ENCODE measurements around the gene SLC7A5.
"Not testable (repeated sequence)": the region's sequence is repeated elsewhere in the genome, so short reads cannot be mapped to it uniquely, and the experiment has no call there.

SLC7A5 gene

GRCh38 chr16:87862597-87863326, 6.5 kb downstream of the SLC7A5 start:
- not testable (repeated sequence) for H3K27me3 Mint-ChIP-seq, H3K9me3 Mint-ChIP-seq, H3K4me3 Mint-ChIP-seq, DNase-seq
- Mint-ChIP-seq H3K27ac (peak overlapping the region; percentile 76), H3K36me3 (peaks cover 42% of the 10 kb centered on the region), H3K4me1 (peaks cover 79% of the 10 kb centered on the region)
- CTCF ChIA-PET, result interaction anchor here (14.6 kb wide), 1 partner anchor 14 kb away, joined by 254 read pairs; no protein-coding TSS in a partner anchor

DNA sequence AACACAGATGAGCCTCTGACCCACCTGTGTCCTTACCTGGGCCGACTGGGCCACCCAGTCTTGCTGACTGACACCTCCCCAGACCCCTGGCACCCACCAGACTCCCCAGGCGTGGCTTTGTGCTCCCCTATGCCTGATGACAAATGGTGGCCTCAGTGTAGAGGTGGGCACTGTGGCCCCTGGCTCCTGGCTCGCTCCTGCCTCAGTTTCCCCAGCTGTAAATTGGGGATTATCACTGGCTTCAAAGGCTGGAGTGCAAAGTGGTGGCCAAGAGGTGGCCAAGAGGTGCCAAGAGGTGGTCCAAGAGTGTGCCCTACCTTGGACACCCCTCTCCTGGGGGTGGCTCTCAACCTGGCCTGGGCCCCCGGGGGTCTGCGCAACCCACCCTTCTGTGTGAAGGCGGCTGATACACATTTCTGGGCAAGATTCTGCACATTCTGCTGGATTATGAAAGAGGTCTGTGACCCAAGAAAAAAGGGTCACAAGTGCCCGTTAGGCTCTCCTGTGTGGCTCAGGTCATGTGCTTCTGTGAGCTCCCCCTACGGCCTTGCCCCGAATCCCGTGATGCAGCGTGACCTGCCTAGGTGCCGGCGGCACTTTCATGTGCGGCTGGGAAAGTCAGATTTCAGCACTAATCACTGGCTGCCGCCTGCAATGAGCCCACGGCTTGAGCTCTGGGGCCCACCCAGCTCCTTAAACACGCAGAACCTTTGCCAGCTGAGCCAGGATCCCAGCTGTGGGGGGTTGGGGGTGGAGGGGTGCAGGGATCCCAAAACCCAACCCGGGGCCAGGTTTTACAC, 7.8 kb downstream of the SLC7A5 start:
- CTCF ChIA-PET, result interaction anchor here (1.5 kb wide), 1 partner anchor 11 kb away, joined by 9 read pairs; no protein-coding TSS in a partner anchor
- H3K4me1 Mint-ChIP-seq, result peaks cover 79% of the 10 kb centered on the region
- not testable (repeated sequence) for DNase-seq, H3K27me3 Mint-ChIP-seq, H3K9me3 Mint-ChIP-seq, H3K27ac Mint-ChIP-seq, H3K4me3 Mint-ChIP-seq
- H3K36me3 Mint-ChIP-seq, result peaks cover 44% of the 10 kb centered on the region

GRCh38 chr16:87860553-87861299, 8.6 kb downstream of the SLC7A5 start:
- H3K27ac Mint-ChIP-seq, result peak overlapping the region; percentile 64
- CTCF ChIA-PET, result interaction anchor here (1.5 kb wide), 1 partner anchor 11 kb away, joined by 9 read pairs; no protein-coding TSS in a partner anchor
- H3K4me1 Mint-ChIP-seq, result peaks cover 77% of the 10 kb centered on the region
- no peak for DNase-seq
- H3K27me3 Mint-ChIP-seq, result no peaks in the 10 kb centered on the region
- H3K36me3 Mint-ChIP-seq, result peaks cover 42% of the 10 kb centered on the region
- H3K9me3 Mint-ChIP-seq, result no peaks in the 10 kb centered on the region
- H3K4me3 Mint-ChIP-seq, result no peak overlapping the region

DNA sequence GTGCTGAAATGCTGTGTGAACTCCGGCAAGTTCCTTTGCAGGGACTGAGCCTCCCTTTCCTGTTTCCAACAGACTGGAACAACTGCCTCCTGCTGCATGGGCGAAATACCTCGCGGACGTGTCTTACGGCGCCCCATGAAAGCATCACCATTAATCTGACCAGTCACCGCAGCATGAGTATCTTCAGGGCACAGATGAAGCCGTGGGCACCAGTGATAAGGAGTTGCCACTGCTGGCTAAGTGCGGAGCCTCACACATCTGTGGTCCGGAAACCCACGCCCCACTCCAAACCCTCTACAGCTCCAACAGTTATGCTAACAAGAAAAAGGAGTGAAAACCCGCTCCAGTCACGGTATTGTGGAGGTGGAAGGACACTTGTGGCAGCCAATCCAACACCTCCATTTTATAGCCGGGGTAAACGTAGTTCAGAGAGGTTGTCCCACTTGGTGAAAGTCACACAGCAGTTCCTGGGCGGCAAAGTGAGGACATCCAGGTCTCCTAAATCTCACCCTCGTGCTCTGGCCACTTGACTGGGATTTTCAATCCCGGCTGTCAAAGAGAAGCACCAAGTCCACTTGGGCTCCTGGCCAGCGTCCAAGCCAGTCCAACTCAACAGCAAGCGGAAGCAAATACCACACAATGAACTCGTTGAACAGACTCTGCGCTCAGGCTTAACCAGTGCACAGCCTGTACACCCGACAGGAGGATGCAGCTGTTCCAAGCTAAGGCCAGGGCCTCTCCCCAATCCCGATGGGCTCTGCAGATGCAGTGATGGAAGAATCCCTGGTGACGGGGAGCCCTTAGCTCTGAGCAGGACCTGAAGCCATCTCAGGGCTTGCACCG, 10.9 kb downstream of the SLC7A5 start:
- DNase-seq, H3K27me3 Mint-ChIP-seq, H3K9me3 Mint-ChIP-seq, H3K4me3 Mint-ChIP-seq: not testable (repeated sequence)
- Mint-ChIP-seq H3K36me3 (peaks cover 30% of the 10 kb centered on the region), H3K4me1 (peaks cover 80% of the 10 kb centered on the region), H3K27ac (peak overlapping the region; percentile 76)
- CTCF ChIA-PET, result interaction anchor here (1.7 kb wide), 1 partner anchor 80 kb away, joined by 5 read pairs; no protein-coding TSS in a partner anchor

- Mint-ChIP-seq H3K4me1 (peaks cover 80% of the 10 kb centered on the region), H3K4me3 (no peak overlapping the region), H3K36me3 (peaks cover 35% of the 10 kb centered on the region), H3K9me3 (no peaks in the 10 kb centered on the region), H3K27me3 (no peaks in the 10 kb centered on the region), H3K27ac (peak overlapping the region; percentile 91)
- CTCF ChIA-PET, result interaction anchor here (1.1 to 2.0 kb wide), 3 partner anchors 9 to 78 kb away, joined by 4 to 7 read pairs (median 7); no protein-coding TSS in a partner anchor
- DNase-seq, result no peak
These were observed 12.5 kb downstream of the SLC7A5 start for GRCh38 chr16:87856791-87857228.

DNA sequence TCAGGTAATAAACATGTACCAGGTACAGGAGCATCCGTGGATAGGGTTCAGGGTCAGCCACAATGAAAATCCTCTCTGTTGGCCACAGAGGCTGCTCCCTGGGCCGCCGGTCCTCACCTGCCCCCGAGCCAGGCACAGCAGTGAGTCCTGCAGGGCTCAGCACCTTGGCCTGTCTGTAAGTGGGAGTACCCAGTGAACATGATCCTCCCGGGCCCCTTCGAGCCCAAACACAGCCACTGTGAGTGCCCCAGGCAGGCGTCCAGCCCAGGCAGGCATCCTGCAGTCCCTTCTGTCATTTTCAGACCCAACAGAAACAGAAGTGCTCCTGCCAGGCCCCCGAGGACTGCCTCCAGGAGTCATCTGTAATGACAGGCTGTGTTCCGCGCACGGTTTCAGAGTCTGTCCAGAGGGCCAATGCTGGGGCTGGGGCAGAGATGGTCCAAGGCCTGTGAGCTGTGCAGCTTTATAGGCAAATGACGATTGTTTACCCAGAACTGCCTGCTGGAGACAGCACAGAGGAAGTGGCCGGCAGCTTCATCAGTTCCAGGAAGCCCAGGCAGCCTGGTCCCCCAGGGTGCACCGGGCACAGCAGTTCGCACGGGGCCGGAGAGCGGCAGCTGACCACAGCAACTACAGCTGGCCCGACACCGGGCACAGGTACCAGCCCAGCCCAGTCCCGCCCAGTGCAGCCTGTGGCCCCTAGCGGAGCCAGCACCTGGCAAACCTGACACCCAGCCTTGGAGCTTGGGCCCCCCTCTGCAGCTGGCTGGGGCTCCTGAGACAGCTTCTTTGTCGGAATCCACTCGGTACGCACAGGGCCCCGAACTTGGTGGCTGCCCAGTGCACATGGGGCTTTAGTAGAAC, 13.2 kb downstream of the SLC7A5 start:
- H3K27ac Mint-ChIP-seq, result peak overlapping the region; percentile 91
- H3K4me3 Mint-ChIP-seq, result peak overlapping the region; percentile 37
- CTCF ChIA-PET, result interaction anchor here (1.1 to 2.0 kb wide), 3 partner anchors 9 to 77 kb away, joined by 4 to 7 read pairs (median 5); no protein-coding TSS in a partner anchor
- peaks cover 34% of the 10 kb centered on the region for H3K36me3 Mint-ChIP-seq
- peak; percentile 51 for DNase-seq
- no peaks in the 10 kb centered on the region for H3K27me3 Mint-ChIP-seq
- peaks cover 77% of the 10 kb centered on the region for H3K4me1 Mint-ChIP-seq
- no peaks in the 10 kb centered on the region for H3K9me3 Mint-ChIP-seq

- H3K36me3 Mint-ChIP-seq, result peaks cover 36% of the 10 kb centered on the region
- no peak for DNase-seq
- H3K27ac Mint-ChIP-seq, result peak overlapping the region; percentile 91
- no peak overlapping the region for H3K4me3 Mint-ChIP-seq
- no peaks in the 10 kb centered on the region for H3K9me3 Mint-ChIP-seq
- H3K4me1 Mint-ChIP-seq, result peaks cover 69% of the 10 kb centered on the region
- CTCF ChIA-PET, result interaction anchor here (0.6 to 2.0 kb wide), 4 partner anchors 10 to 16 kb away, joined by 3 to 7 read pairs (median 4); no protein-coding TSS in a partner anchor
- H3K27me3 Mint-ChIP-seq, result no peaks in the 10 kb centered on the region
These were observed 14.2 kb downstream of the SLC7A5 start for GRCh38 chr16:87854907-87855683.

DNA sequence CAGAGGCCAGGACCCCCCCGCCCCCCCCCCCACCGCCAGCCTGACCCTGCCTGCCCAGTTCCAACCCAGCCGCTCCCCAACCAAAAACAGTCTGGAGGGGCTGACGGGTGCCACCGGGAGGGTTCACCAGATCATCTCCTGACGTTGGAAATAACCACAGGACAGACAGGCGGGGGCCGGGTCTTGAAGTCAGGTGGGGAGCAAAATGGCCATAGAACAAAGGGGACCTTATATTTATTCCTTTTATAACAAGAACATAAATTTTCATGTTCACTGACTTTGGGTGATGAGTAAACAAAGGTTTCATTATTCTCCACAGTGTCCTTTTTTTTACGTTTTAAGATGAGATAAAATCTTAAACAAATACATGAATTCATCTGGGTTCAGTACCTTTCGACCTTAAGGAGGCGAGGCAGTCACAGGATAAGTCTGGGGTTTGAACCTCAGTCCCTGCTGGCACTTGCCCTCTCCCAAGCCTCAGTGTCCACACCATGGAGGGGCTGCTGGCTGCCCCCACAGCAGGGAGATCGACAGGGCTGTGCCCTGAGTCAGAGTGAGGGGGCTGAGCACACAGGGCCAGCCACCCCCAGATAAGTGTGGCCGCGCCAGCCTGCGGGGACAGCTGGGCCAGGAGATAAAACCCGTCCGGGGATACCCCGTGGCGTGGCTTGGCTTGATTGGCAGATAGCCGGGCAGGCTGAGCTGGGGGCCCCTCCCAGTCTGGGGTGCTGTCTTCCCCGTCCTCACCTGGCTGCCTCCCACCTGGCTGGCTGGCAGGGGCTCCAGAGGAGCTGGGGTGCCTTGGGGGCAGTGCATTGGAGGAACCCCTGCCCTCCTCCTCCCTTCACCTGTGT, 15.0 kb downstream of the SLC7A5 start:
- no peaks in the 10 kb centered on the region for H3K27me3 Mint-ChIP-seq
- peaks cover 41% of the 10 kb centered on the region for H3K36me3 Mint-ChIP-seq
- CTCF ChIA-PET, result interaction anchor here (0.6 to 9.8 kb wide), 4 partner anchors 12 to 74 kb away, joined by 3 to 254 read pairs (median 42); partner anchors contain the start of gene SLC7A5
- H3K27ac Mint-ChIP-seq, result peak overlapping the region; percentile 91
- DNase-seq, result no peak
- H3K4me3 Mint-ChIP-seq, result peak overlapping the region; percentile 27
- peaks cover 65% of the 10 kb centered on the region for H3K4me1 Mint-ChIP-seq
- H3K9me3 Mint-ChIP-seq, result no peaks in the 10 kb centered on the region

GRCh38 chr16:87853411-87854052, 15.8 kb downstream of the SLC7A5 start:
- H3K36me3 Mint-ChIP-seq, result peaks cover 46% of the 10 kb centered on the region
- peak overlapping the region; percentile 89 for H3K27ac Mint-ChIP-seq
- CTCF ChIA-PET, result interaction anchor here (1.1 to 9.8 kb wide), 3 partner anchors 10 to 73 kb away, joined by 4 to 254 read pairs (median 80); partner anchors contain the start of gene SLC7A5
- H3K4me1 Mint-ChIP-seq, result peaks cover 60% of the 10 kb centered on the region
- DNase-seq, result peak; percentile 95
- H3K9me3 Mint-ChIP-seq, result no peaks in the 10 kb centered on the region
- H3K27me3 Mint-ChIP-seq, result no peaks in the 10 kb centered on the region
- peak overlapping the region; percentile 65 for H3K4me3 Mint-ChIP-seq

- no peak overlapping the region for H3K27ac Mint-ChIP-seq
- CTCF ChIA-PET, result interaction anchor here (1.1 to 9.8 kb wide), 3 partner anchors 18 to 71 kb away, joined by 3 to 254 read pairs (median 80); partner anchors contain the start of gene SLC7A5
- H3K4me1 Mint-ChIP-seq, result peaks cover 40% of the 10 kb centered on the region
- peaks cover 39% of the 10 kb centered on the region for H3K36me3 Mint-ChIP-seq
- no peak for DNase-seq
- no peak overlapping the region for H3K4me3 Mint-ChIP-seq
- no peaks in the 10 kb centered on the region for H3K27me3 Mint-ChIP-seq
- H3K9me3 Mint-ChIP-seq, result no peaks in the 10 kb centered on the region
These were observed 17.7 kb downstream of the SLC7A5 start for GRCh38 chr16:87851601-87852000.

Data from activated naive CD4-positive, alpha-beta T cell treated with anti-CD3 and anti-CD28 coated beads, Interleukin-2, amount 10 ng/mL, durations not matched to agents 7 days and 5 days (primary cell).